Testis (tissue), 3 donors: ENCODE data around the gene NEXN. TPM values are rescaled to one million over a fixed set of nuclear protein-coding genes. Genes with fewer than 3 reads are reported as not detected.

Experiments used
- DNase-seq: peaks from one replicate; pipeline ENCODE4 v3.0.0-alpha.2; 2019
- H3K27ac ChIP-seq, 2 donors: fragments of 200-600 bp; sonication (generic); one replicate each; pipeline ENCODE4 v1.5.1; 2019
- H3K27me3 ChIP-seq: fragments of 200-600 bp; sonication (generic); one replicate; pipeline ENCODE4 v1.5.1; 2019
- H3K36me3 ChIP-seq: fragments of 200-600 bp; sonication (generic); one replicate; pipeline ENCODE4 v1.5.1; 2017; ENCODE audit warnings: low read depth; ENCODE audit errors: missing control alignments
- H3K4me1 ChIP-seq: fragments of 200-600 bp; sonication (generic); one replicate; pipeline ENCODE4 v1.5.1; 2019
- H3K4me3 ChIP-seq, 2 donors: fragments of 200-600 bp; sonication (generic); one replicate each; pipeline ENCODE4 v1.5.1; 2017 to 2019
- H3K9me3 ChIP-seq: fragments of 200-600 bp; sonication (generic); one replicate; pipeline ENCODE4 v1.5.1; 2017
- CTCF ChIP-seq, 3 experiments: fragments of 450-650 bp in 2 of 3; fragments of 200-600 bp in 1 of 3; sonication (generic) in 1 of 3; IDR thresholded peaks; one replicate each; pipeline ENCODE4 v1.5.1; 2016 to 2019; ENCODE audit warnings: antibody characterized with exemption in 3 of 3, mild to moderate bottlenecking in 2 of 3, moderate library complexity in 1 of 3
- POLR2A ChIP-seq: fragments of 450-650 bp; IDR thresholded peaks from one replicate; pipeline ENCODE4 v1.6.1; 2017; ENCODE audit warnings: antibody characterized with exemption, mild to moderate bottlenecking, moderate library complexity
- WGBS, 2 donors: methylation state at CpG; one replicate each; pipeline ENCODE4 v1.1.5; 2018; 5-methylcytosine and 5-hydroxymethylcytosine counted together
- intact Hi-C: fragments of 100-400 bp; cut with DNase I; formaldehyde crosslinking; loops from one replicate; pipeline ENCODE4 v1.15.1; 2023; ENCODE audit warnings: low total_unique reads
- polyA plus RNA-seq: library from polyadenylated mRNA; stranded (reverse); fragments of 350-450 nt; fragmentation: Illumina TruSeq; extraction: RNeasy Lipid Tissue Mini Kit (QIAGEN cat#74804); gene quantifications from one replicate; pipeline ENCODE4 v1.2.3, GENCODE V29; 2014; ENCODE audit warnings: low read depth, low replicate concordance; ENCODE audit not compliant: insufficient read depth
- total RNA-seq, 2 donors: library from RNA; depleted of rRNA; stranded (reverse); fragments of >200 nt; gene quantifications; one replicate each; pipeline ENCODE4 v1.2.3, GENCODE V29; 2016

The NEXN gene
- total and polyA plus RNA-seq, 3 donors from 2014 or later, result 2.5 to 10.6 (median 4.6) TPM

- no peak overlapping the region for H3K27ac ChIP-seq
- H3K27me3 ChIP-seq, result no peaks in the 10 kb centered on the region
- intact Hi-C loops, result no loop called here
- no peaks in the 10 kb centered on the region for H3K9me3 ChIP-seq
- H3K4me3 ChIP-seq, result no peak overlapping the region
- peaks cover 11% of the 10 kb centered on the region for H3K4me1 ChIP-seq
- TF ChIP-seq CTCF (IDR thresholded peaks at IDR 0.05), result no peak
- no peak for TF ChIP-seq POLR2A
- DNase-seq, result no peak
- H3K36me3 ChIP-seq, result no peaks in the 10 kb centered on the region
Observed at GRCh38 chr1:77950873-77951272, 62.4 kb downstream of the NEXN start.

GRCh38 chr1:77951328-77951727 lies 62.9 kb downstream of the NEXN start:
- Histone ChIP-seq H3K27me3 (no peaks in the 10 kb centered on the region), H3K4me1 (peaks cover 11% of the 10 kb centered on the region), H3K27ac (no peak overlapping the region), H3K36me3 (no peaks in the 10 kb centered on the region), H3K4me3 (no peak overlapping the region), H3K9me3 (no peaks in the 10 kb centered on the region)
- intact Hi-C loops, result no loop called here
- 98 to 100% methylated on average over 1 of the region's 1 CpG for WGBS, 2 donors
- TF ChIP-seq POLR2A, result no peak
- no peak for TF ChIP-seq CTCF (IDR thresholded peaks at IDR 0.05)
- DNase-seq, result no peak

- Histone ChIP-seq H3K4me1 (peaks cover 8% of the 10 kb centered on the region), H3K27me3 (no peaks in the 10 kb centered on the region), H3K4me3 (no peak overlapping the region), H3K9me3 (no peaks in the 10 kb centered on the region), H3K27ac (peak overlapping the region in 1 of 2 donors; percentile 63), H3K36me3 (no peaks in the 10 kb centered on the region)
- intact Hi-C loops, result no loop called here
- TF ChIP-seq POLR2A, result no peak
- TF ChIP-seq CTCF (IDR thresholded peaks at IDR 0.05), result no peak
- 73 to 88% methylated on average over 3 of the region's 3 CpGs for WGBS, 2 donors
- DNase-seq, result no peak
Observed at GRCh38 chr1:77953907-77954306, 65.5 kb downstream of the NEXN start.

DNA sequence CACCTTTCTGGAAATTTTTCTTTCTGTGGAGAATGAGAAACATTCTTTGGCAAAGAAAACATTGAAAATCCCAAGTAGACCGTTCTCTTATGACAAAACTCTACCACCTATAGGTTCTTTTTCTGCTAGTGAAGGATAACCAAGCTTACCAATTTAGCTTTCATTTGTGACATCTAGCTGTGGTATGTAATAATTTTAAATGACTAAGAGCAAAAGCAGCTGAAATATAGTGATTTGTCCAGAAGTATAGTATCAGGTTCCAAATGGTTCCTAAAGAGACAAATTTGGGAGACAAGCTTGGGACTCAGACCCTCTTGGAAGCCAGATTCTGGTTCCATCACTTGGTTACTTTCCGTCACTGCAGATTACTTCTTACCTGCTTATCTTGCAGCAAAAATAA lies 66.1 kb downstream of the NEXN start:
- 81 to 87% methylated on average over 2 of the region's 2 CpGs for WGBS, 2 donors
- intact Hi-C loops, result no loop called here

More for the DNA sequence above, 66.1 kb downstream of the NEXN start:
- Histone ChIP-seq H3K27ac (peak overlapping the region; percentile 15 to 63), H3K36me3 (no peaks in the 10 kb centered on the region), H3K27me3 (no peaks in the 10 kb centered on the region), H3K4me3 (no peak overlapping the region), H3K4me1 (peaks cover 6% of the 10 kb centered on the region), H3K9me3 (no peaks in the 10 kb centered on the region)
- DNase-seq, result no peak
- TF ChIP-seq CTCF (IDR thresholded peaks at IDR 0.05) (no peak), POLR2A (no peak)
